GM19193 (cell line): Measurements from ENCODE around the gene TSEN34.

Experiments used
- POLR2A ChIP-seq: IDR thresholded peaks from 4 replicates; pipeline ENCODE4 v1.6.1; 2011; ENCODE audit not compliant: insufficient read depth, insufficient read length; ENCODE audit errors: extremely low read depth

Gene TSEN34

GRCh38 chr19:54191811-54192453 is 824 bp downstream of the TSEN34 start:
- TF ChIP-seq POLR2A: no peak

GRCh38 chr19:54193011-54193410 is 1.9 kb downstream of the TSEN34 start:
- TF ChIP-seq POLR2A: no peak

GRCh38 chr19:54196536-54196935 is 5.4 kb downstream of the TSEN34 start:
- TF ChIP-seq POLR2A: no peak

GRCh38 chr19:54197121-54197520 is 6.0 kb downstream of the TSEN34 start:
- no peak for TF ChIP-seq POLR2A

- TF ChIP-seq POLR2A: no peak
These were observed 8.3 kb downstream of the TSEN34 start for GRCh38 chr19:54199401-54199800.

GRCh38 chr19:54201172-54201701 is 10.1 kb downstream of the TSEN34 start:
- TF ChIP-seq POLR2A: no peak

GRCh38 chr19:54201980-54202379 is 10.9 kb downstream of the TSEN34 start:
- no peak for TF ChIP-seq POLR2A

- TF ChIP-seq POLR2A: no peak
These were observed 12.1 kb downstream of the TSEN34 start for GRCh38 chr19:54203151-54203611.

- no peak for TF ChIP-seq POLR2A
These were observed 13.8 kb downstream of the TSEN34 start for GRCh38 chr19:54204767-54205468.

- no peak for TF ChIP-seq POLR2A
These were observed 15.1 kb downstream of the TSEN34 start for GRCh38 chr19:54206030-54206830.

GRCh38 chr19:54206831-54207177 is 15.7 kb downstream of the TSEN34 start:
- TF ChIP-seq POLR2A: no peak

GRCh38 chr19:54207676-54207982 is 16.5 kb downstream of the TSEN34 start:
- TF ChIP-seq POLR2A: no peak

GRCh38 chr19:54207983-54208783 is 17.1 kb downstream of the TSEN34 start:
- peak; percentile 49 for TF ChIP-seq POLR2A

- no peak for TF ChIP-seq POLR2A
These were observed 17.6 kb downstream of the TSEN34 start for GRCh38 chr19:54208784-54209057.
